Left hindlimb (tissue), 1 donor: ENCODE measurements around the gene EPB42.
"Not testable (repeated sequence)": the region's sequence is repeated elsewhere in the genome, so short reads cannot be mapped to it uniquely, and the experiment has no call there.

ENCODE experiments used
- DNase-seq: peaks from one replicate; pipeline ENCODE4 v3.0.0-alpha.2; 2018

EPB42 gene

DNA sequence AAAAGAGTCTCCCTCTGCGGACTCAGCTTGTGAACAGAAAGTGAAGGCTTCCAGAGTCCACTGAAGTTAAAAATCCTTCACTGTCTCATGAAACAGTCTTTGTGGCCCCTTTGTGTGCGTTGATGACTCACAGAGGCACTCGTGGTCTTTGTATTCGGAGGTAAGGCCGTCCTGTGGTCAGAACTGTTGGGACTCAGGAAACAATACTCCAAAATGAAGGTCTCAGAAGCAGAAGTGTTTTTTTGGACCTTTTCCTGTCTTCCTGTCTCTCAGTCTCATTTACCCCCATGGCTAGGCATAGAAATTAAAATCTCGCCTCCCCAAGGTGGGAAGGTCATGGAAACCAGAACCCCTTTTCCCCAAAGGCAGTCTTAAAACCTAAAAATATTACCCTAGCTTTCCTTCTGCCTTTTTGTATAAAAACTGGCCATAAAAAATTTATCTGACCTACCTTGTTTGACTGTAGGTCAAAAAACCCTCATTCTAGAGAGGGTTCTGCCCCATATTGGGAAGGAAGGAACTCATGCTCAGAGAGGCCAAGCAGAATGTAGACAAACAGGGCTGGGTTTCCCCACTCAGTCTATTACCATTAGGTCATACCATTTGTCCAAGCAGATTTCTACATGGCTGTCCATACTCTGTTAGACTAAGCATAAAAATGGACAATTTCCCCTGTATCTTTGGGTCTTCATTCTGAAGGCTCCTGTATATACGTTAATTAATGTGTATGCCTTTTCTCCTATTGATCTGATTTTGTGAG is 19.1 kb upstream of the EPB42 start:
- no peak for DNase-seq

DNA sequence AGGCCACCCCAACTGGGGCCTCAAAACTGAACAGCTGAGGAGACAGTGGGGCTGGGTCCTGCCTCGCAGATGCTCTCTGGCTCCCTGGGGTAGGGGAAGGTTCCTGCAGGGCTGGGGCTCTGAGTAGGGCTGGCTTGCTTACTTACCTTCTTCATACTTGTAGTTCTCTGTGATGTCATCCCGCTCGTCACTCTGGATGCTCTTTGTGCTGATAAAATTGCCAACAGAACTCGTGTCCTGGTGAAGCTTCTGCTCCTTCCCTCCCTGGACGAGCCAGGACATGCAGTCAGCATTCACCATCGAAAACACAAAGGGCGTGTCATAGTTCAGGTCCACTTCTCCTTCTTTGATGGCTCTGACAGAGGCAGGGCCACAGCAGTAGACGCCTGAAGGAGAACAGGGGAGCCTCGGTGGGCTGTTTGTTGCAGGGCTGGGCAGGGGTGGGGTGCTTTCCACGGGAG is 17.9 kb upstream of the EPB42 start:
- DNase-seq = no peak

DNA sequence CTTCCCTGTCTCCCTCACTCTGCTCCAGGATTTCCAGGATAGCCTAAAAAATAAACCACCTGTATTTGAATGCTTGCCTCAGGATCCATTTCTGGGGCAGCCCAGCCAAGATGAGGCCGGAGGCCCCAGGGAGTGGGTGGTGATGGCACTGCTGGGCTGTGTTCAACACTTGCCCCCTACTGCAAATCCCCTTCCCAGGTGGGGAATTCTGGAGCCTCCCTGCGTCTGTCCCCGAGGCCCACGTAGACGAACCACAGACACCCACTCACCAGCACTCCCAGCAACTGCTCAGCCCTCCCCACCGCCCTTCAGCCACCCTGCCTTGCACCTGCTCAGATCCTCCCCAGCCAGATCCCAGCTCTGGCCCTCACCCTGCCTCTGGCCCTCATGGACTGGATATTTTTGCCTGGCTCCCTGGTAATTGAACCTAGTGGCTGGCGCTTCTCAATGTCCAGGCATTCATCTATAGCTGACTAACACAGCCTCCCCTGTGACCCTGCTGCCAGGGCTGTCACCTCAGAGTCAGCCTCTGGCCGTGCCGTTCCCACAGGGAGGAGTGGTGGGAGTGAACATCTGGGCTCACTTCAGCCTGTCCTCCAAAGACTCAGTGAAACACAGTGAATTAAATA is 17.1 kb upstream of the EPB42 start:
- DNase-seq = no peak

- no peak for DNase-seq
These were observed 14.7 kb upstream of the EPB42 start for GRCh38 chr15:43235536-43235935.

- no peak for DNase-seq
These were observed 11.6 kb upstream of the EPB42 start for GRCh38 chr15:43232289-43232874.

- DNase-seq = no peak
These were observed 9.9 kb upstream of the EPB42 start for GRCh38 chr15:43230640-43231115.

GRCh38 chr15:43229977-43230376 is 9.2 kb upstream of the EPB42 start:
- DNase-seq = no peak

DNA sequence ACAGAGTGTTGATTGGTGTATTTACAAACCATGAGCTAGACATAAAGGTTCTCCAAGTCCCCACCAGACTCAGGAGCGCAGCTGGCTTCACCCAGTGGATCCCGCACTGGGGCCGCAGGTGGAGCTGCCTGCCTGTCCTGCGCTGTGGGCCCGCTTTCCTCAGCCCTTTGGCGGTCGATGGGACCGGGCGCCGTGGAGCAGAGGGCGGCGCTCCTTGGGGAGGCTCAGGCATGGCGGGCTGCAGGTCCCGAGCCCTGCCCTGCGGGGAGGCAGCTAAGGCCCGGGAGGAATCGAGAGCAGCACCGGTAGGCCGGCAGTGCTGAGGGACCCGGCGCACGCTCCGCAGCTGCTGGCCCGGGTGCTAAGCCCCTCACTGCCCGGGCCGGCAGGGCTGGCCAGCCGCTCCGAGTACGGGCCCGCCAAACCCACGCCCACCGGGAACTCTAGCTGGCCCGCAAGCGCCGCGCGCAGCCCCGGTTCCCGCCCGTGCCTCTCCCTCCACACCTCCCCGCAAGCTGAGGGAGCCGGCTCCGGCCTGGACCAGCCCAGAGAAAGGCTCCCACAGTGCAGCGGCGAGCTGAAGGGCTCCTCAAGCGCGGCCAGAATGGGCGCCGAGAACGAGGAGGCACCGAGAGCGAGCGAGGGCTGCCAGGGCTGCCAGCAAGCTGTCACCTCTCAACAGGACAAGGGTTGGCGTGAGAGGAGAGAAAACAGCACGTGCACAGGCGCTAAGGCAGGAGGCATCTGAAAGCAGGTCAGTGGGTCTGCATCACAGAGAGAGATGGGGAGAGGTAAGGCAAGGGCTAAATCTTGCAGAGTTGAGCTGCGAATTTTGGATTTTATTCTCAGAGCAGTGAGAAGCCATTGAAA is 5.9 kb upstream of the EPB42 start:
- DNase-seq = no peak

- DNase-seq = not testable (repeated sequence)
These were observed 5.1 kb upstream of the EPB42 start for GRCh38 chr15:43225950-43226255.

GRCh38 chr15:43225201-43225949 is 4.6 kb upstream of the EPB42 start:
- no peak for DNase-seq

GRCh38 chr15:43221422-43221821 is 604 bp upstream of the EPB42 start:
- DNase-seq = no peak

- DNase-seq = no peak
These were observed 589 bp downstream of the EPB42 start for GRCh38 chr15:43219929-43220928.

DNA sequence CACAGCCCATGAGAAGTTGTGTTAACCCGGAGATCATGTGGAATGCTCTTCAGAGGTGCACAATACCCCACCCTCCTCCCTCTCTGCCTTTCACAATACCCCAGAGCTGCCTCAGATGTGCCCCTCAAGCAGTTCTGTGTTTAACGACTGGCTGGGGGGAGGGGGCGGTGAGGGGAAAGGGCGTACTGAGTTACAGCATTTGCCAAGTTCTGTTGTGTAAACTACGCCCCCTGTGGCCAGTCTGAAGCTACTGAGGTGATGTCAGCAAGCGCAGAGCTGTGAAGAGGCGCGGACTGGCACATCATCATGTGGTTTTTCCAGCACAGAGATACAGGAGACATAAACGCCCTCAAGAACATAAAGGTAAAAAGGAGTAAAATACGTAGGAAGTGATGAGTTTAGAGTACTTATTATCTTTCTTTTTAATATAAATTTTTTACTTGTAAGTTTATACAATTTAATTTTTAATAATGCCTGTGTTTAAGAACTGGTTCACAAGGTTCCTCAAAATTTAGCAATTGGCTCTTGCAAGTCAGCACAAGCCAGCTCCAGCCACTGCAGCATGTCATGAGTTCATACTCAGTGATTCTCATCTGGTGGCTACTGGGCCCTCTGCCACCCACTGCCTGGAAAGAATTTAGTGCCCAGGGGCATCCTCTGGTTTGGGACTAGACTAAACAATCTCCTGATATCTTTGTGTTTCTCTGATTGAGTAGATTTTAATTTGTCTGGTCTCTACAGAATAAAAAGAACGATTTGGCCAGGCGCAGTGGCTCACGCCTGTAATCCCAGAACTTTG is 1.7 kb downstream of the EPB42 start:
- DNase-seq = no peak

DNA sequence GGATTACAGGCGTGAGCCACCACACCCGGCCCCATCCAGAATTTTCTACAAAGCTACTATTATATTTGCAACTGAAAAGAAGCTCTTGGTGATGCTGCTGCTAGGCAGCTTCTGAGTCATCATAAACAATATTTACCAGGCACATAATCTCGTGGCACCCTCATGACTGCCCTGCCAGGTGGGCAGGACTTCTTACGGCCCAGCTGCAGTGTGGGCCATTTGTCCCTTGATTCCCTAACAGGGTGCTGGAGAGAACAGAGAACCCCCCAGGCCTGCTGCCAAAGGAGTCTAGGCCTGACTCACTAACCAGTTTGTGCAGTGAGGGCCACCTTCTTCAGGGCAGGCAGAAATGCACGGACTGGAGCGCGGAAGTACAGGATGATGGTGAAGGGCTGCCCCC is 4.9 kb downstream of the EPB42 start:
- no peak for DNase-seq

DNA sequence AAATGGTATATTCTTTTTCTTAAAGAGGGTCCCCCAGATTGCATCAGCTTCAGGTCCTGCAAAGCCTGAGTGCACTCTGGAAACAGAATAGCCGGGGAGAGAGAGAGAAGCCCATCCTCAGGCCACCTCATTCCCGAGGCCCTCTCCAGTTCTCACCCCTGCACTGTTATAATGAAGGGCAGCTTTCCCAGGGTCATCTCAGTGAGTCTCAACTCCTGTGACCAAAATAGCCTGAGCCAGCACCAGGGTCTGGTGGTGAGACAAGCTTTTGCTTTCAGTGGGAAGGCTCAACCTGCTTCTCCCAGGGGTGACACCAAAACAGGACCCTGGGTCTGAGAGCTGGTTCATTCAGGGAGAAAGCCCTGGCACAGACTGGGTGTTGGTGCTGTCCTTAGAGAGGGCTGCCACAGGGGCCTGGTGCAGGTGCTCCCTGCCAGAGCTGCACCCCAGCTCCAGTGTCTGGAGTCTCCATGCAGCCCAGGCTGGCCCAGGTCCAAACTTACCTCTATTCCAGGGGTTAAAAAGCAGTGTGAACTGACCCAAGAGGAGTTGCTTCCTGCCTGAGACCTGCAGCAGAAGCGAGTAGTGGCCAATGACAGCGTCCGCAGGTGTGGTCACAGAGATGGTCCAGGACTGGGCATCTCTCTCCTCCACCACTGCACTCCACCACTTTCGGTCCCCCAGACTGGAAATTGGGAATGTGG is 6.1 kb downstream of the EPB42 start:
- no peak for DNase-seq

DNA sequence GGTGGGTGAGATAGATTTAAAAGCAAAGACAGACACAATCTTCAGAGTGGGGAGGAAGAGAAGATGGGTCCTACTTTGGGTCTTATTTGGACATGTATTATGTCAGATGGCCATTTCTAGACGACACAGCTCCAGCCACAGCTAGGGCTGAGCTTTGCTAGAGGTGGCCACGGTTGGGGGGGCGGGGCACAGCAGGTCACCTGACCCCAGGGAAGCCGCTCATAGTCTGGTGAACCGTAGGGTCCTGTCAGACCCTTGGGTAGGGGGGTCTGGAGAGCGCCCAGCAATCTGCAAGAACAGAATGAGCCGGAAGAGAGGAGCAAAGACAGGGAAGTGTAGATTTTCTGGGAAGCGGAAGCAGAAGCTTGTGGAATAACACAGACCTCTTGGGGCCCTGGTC is 6.6 kb downstream of the EPB42 start:
- DNase-seq = no peak

- DNase-seq = no peak
These were observed 7.4 kb downstream of the EPB42 start for GRCh38 chr15:43213466-43213865.

- DNase-seq = no peak
These were observed 7.9 kb downstream of the EPB42 start for GRCh38 chr15:43212951-43213350.

GRCh38 chr15:43212299-43212698 is 8.5 kb downstream of the EPB42 start:
- no peak for DNase-seq
